HG02840 (cell line): ENCODE data around the gene CHST11.
A peak's percentile ranks its signal among the peaks of the same experiment; 100 is the strongest.
"Not testable (repeated sequence)": the region's sequence is repeated elsewhere in the genome, so short reads cannot be mapped to it uniquely, and the experiment has no call there.

Experiments used
- ATAC-seq: cut with Tn5 transposase; IDR thresholded peaks from one replicate; pipeline ENCODE4 v1.9.1; 2021; ENCODE audit warnings: mild to moderate bottlenecking, moderate library complexity, moderate number of reproducible peaks; ENCODE audit not compliant: unreplicated experiment, low FRiP score

Gene CHST11

DNA sequence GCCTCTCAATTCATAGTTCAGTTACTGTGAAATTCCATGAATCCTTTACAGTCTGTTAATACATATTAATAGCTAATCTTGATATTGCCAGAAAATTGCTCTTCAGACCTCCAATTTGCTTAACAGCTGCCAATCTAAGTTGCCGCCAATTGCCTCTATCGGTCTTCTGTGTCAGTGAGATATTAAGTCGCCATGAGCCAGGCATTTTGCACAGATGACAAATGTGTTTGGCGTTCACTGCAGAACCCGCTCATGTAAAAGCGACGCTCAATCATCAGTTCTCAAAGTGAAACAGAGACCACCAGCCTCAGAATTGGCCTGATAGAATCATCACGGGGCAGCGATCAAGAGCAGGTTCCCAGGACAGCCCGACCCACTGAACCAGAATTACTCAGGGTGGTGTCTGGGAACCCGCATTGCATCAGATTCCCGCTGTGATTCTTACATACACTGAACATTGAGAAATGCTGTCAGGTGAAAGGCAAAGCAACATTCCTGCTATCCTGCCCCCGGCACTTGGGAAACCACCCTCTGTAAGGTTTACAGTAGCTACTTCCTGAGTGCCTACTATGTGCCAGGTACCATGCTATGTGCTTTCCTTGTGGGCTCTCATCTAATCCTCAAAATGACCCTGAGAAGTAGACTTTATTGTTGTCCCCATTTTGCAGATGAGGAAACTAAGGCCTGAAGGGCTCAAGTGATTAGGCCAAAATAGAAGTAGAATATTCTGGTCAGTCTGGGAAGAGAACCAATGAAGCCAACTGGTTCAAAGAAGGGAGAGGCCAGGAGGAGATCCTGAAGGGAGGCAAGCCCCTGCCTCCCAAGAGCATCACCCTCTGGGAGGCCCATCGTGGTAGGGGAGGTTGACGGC, 285.0 kb downstream of the CHST11 start:
- ATAC-seq = no peak

GRCh38 chr12:104742551-104743201, 285.9 kb downstream of the CHST11 start:
- no peak for ATAC-seq

DNA sequence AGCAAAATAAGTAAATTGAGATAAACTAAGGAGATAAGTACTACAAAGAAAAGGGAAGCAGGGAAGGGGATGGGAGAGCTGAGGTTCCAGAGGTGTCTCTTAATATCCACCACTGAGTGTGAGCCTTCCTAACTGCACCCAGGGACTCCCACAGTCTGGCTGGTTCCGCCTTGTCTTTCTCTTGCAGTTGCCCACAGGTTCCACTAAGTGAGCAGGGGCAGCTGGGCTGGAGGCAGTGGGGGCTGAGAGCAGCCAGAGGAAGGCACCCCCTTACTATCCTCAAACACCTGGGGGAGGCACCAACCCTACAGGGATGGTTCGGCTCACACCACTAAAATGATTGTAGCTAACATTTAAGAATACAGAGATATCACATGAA, 286.4 kb downstream of the CHST11 start:
- ATAC-seq = no peak

DNA sequence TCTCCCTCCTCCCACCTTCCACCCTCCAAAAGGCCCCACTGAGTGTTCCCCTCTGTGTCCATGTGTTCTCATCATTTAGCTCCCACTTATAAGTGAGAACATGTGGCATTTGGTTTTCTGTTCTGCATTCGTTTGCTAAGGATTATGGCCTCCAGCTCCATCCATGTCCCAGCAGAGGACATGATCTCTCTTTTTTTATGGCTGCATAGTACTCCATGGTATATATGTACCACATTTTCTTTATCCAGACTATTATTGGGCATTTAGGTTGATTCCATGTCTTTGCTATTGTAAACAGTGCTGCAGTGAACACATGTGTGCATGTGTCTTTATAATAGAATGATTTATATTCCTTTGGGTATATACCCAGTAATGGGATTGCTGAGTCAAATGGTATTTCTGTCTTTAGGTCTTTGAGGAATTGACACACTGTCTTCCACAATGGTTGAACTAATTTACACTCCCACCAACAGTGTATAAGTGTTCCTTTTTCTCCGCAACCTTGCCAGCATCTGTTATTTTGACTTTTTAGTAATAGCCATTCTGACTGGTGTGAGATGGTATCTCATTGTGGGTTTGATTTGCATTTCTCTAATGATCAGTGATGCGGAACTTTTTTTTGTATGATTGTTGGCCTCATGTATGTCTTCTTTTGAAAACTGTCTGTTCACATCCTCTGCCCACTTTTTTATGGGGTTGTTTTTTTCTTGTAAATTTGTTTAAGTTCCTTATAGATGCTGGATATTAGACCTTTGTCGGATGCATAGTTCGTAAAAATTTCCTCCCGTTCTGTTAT, 287.2 kb downstream of the CHST11 start:
- ATAC-seq = not testable (repeated sequence)

GRCh38 chr12:104746467-104747088, 289.8 kb downstream of the CHST11 start:
- ATAC-seq = no peak

GRCh38 chr12:104747330-104747729, 290.6 kb downstream of the CHST11 start:
- ATAC-seq = no peak

GRCh38 chr12:104747955-104748354, 291.2 kb downstream of the CHST11 start:
- ATAC-seq = no peak

DNA sequence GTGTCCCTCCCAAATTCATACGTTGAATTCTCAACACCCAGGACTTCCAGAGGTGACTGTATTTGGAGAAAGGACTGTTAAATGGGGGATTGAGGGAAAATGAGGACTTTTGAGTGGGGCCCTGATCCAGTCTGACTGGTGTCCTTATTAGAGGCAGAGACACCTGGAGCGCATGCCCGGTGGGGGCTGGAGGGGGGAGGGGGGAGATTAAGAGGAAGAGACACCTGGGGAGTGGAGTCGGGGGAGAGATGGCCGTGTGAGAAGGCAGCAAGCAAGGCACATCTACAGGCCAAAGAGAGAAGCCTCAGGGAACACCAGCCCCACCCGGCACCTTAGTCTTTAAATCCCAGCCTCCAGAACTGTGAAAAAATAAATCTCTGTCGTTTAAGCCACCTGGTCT, 291.6 kb downstream of the CHST11 start:
- ATAC-seq = no peak

- no peak for ATAC-seq
Measured at GRCh38 chr12:104748790-104749189, 292.0 kb downstream of the CHST11 start.

DNA sequence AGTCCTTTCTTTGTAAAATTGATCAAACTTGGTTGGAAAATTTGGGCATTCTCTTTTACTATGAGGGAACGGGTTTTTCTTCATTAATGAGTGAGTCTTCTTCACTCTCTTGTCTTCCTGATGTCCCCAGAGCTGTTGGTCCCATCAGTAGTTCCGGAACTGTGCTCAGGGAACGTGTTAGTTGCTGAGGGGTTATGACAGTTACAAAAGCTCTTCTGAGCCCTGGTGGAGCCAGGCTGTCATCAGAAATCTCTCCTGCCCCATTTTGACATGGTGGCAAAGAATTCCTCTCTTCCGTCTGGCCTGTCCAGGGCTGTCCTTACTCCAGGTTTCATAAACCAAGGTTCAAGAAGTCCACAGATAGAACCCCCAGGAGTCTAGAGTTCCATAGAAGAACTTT, 292.8 kb downstream of the CHST11 start:
- no peak for ATAC-seq

- ATAC-seq = peak; percentile 64
Measured at GRCh38 chr12:104750061-104750460, 293.3 kb downstream of the CHST11 start.

- ATAC-seq = peak; percentile 19
Measured at GRCh38 chr12:104751120-104751519, 294.4 kb downstream of the CHST11 start.

DNA sequence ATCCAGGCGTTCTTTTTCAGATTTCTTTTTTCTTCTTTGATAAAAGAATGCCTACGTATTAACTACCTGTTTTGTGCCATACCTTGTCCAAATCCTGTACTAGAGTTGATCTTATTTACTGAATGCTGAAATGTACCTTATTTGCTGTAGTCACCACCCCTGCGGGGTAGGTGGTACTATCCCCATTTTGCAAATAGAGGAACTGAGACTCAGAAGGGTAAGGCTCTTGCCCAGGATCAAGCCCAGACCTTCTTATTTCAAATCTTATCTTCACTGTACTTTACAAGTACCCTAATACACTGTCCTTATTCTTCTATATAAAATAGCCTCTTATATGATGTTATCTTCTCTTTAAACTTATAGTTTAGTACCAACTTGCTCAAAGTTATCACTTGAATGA, 294.8 kb downstream of the CHST11 start:
- peak; percentile 52 for ATAC-seq

DNA sequence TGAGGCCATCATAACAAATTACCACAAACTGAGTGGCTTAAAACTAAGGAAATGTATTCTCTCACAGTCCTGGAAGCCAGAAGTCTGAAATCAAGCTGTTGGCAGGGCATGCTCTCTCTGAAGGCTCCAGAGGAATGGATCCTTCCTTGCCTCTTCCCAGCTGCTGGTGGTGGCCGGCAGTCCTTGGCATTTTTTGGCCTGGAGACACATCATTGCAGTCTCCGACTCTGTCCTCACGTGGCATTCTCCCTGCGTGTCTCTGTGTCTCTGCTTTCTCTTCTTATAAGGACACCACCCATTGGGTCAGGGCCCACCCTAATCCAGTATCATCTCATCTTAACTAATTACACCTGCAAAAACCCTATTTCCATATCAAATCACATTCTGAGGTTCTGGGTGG, 295.3 kb downstream of the CHST11 start:
- no peak for ATAC-seq

DNA sequence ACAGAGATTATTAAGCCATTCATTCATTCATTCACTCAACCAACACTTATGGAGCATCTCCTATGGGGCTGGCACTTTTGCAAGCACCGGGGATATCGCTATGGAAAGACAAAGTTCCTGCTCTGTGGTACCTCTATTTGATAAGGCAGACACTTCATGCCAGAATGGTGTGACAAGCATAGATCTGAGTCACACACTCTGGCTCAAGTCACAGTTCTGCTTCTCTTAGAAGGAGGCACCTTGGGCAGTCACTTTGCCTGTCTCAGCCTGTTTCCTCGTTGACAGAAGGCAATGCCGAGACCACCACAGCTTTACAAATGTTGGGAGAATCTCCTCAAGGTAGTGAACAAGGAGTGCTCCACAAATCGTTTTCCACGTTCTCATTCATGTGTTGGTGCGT, 296.1 kb downstream of the CHST11 start:
- no peak for ATAC-seq

- no peak for ATAC-seq
Measured at GRCh38 chr12:104756901-104757300, 300.2 kb downstream of the CHST11 start.

DNA sequence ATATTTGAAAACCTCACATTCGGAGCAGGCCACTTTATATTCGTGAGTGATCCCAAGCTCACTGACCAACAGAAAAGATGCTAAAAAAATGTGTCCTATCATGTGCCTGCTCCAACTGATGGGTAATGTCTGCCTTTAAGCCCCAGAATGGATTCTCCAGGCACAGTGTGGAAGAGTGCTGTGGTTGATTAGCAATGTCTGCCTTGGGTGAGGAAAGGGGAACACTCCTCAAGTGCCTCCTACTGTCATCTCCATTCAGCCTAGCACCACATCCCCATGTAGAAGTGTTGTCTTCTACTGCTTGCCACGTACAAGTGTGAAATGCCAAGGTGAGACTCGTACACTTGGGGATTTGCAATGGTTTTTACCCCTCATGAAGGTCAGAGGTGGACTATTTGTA, 302.0 kb downstream of the CHST11 start:
- ATAC-seq = no peak

DNA sequence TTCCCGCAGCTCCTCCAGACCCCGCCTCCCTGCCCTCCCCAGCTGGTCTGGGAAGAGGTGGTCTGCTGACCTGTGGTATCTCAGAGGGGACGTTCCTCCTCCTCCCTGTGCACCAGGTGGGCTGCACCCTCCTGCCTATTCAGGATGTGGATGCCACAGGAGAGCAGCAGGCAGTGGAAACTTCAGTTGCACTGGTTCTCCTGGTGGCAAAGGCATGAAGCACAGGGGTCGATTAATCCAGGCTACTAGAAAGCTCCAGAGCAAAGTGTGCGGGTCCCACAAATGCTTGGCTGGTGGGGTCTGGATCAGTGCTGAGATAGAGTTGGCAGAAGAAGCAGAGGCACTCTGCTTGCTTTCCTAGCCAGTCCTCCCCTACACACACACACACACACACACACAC, 304.3 kb downstream of the CHST11 start:
- ATAC-seq = no peak

GRCh38 chr12:104761611-104762010, 304.9 kb downstream of the CHST11 start:
- ATAC-seq = no peak

DNA sequence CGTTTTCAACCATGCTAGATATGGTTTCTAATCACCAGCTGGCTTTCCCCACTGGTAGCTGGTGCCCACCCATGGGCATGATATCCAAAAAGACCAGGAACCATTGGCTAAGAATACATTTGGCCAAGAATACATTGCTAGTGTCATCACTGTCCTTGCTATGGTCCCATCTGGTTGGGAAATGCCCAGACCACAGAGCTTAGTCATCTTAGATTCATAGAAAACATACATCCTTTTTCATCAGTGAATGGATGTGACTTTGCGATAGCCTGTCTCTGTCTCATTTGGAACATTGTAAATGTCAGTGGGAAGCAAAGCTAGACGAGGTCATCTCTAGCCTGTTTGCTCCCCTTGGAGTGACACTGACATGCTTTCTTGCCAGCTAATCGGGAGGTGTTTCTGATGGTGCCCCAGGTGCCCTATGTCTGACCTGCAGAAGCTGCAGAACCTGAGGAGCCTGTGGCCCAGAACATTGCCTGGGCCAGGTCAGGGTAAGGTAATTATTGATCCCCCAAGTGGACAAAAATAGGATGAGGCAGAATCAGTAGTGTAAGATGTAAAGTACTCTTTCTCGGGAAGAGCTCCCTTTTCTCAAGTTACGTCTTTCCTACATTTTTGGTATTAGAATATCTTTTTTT, 306.5 kb downstream of the CHST11 start:
- ATAC-seq = no peak
